Pancreas (tissue), 10 donors: ENCODE results near the gene PLPP1. TPM values are rescaled to one million over a fixed set of nuclear protein-coding genes. Genes with fewer than 3 reads are reported as not detected.

Source experiments
- ATAC-seq, 4 donors: fragments of 200-7000 bp; cut with Tn5 transposase; one replicate each; pipeline versions ENCODE4 v1.8.0 to v1.9.1; 2020; ENCODE audit warnings: mild to moderate bottlenecking in 4 of 4, moderate library complexity in 4 of 4
- DNase-seq, 6 donors: peaks; one replicate each; pipeline ENCODE4 v3.0.0-alpha.2; 2020
- FAIRE-seq: peaks from 2 replicates; lab custom pipeline; 2012; peaks lifted over from hg19 to GRCh38; lab: Jason Lieb, UNC
- H3K27ac ChIP-seq, 4 donors: fragments of 200-600 bp; sonication (generic); 1 replicate in 3 of 4; 2 replicates in 1 of 4; pipeline versions ENCODE4 v1.5.0 to v1.8.0; 2020
- H3K27me3 ChIP-seq, 4 donors: fragments of 200-600 bp; one replicate each; pipeline ENCODE4 v1.8.0; 2021
- H3K36me3 ChIP-seq, 3 donors: fragments of 200-600 bp; sonication (generic) in 1 of 3; one replicate each; pipeline versions ENCODE4 v1.5.0 to v1.8.0; 2020 to 2021
- H3K4me1 ChIP-seq, 3 donors: fragments of 200-600 bp; one replicate each; pipeline ENCODE4 v1.8.0; 2021
- H3K4me3 ChIP-seq, 4 donors: fragments of 200-600 bp; sonication (generic) in 2 of 4; one replicate each; pipeline versions ENCODE4 v1.5.0 to v1.8.0; 2020 to 2021
- H3K9me3 ChIP-seq, 4 donors: fragments of 200-600 bp; one replicate each; pipeline ENCODE4 v1.8.0; 2021
- WGBS, 2 donors: extraction: QIAGEN DNeasy Blood & Tissue Kit; methylation state at CpG; one replicate each; pipeline ENCODE4 v1.1.7; 2013; 5-methylcytosine and 5-hydroxymethylcytosine counted together
- intact Hi-C, 3 donors: fragments of 100-400 bp; cut with DNase I; formaldehyde crosslinking; loops; one replicate each; pipeline versions ENCODE4 v1.11.1 to v1.14.2; 2022
- polyA plus RNA-seq, 2 donors: library from polyadenylated mRNA; stranded (reverse); fragments of 200-250 nt; gene quantifications; one replicate each; pipeline ENCODE4 v1.2.3, GENCODE V29; 2013
- total RNA-seq, 6 donors: library from RNA; stranded (reverse); fragmentation: NEBNext Ultra II Directional in 4 of 6; extraction: Animal tissue kit (Norgen Biotek cat#: 25700) in 4 of 6; gene quantifications; one replicate each; pipeline versions ENCODE4 v1.2.1 to v1.2.4, GENCODE V29; 2021 to 2023
- TF ChIP-seq, protein P1 (sequence below), 4 donors: fragments of 200-600 bp; sonication (generic) in 3 of 4; IDR thresholded peaks; one replicate each; pipeline versions ENCODE4 v1.5.0 to v1.8.0; 2021; ENCODE audit warnings: antibody characterized with exemption in 4 of 4
- donor health status: healthy with polysubstance abuse.
- donor health status: DM: no; HTN: no; CAD: no; lungs with moderate emphysema.
- donor health status: DM: no; HTN: no; CAD: no.
- donor health status: control.
- donor health status: control.
- donor health status: Bipolar disorder and iron deficiency.
- donor health status: DM: yes; HTN: yes; CAD: no.
- donor health status: DM: no; HTN: no; CAD: no.
- donor health status: DM: no; HTN: no; CAD: no.
- donor health status: DM: yes; HTN: yes; CAD: no.

The PLPP1 gene
- total and polyA plus RNA-seq, 8 donors, result 11.5 to 34.9 (median 20.6) TPM

GRCh38 chr5:55432549-55432948, 102.2 kb downstream of the PLPP1 start:
- intact Hi-C loops, result no loop called here
- no peaks in the 10 kb centered on the region for H3K9me3 ChIP-seq
- DNase-seq (no peak), FAIRE-seq (no peak), ATAC-seq (no peak)
- H3K36me3 ChIP-seq, result peaks cover 0 to 4% (median 0%) of the 10 kb centered on the region in 3 donors
- TF ChIP-seq, protein P1, sequence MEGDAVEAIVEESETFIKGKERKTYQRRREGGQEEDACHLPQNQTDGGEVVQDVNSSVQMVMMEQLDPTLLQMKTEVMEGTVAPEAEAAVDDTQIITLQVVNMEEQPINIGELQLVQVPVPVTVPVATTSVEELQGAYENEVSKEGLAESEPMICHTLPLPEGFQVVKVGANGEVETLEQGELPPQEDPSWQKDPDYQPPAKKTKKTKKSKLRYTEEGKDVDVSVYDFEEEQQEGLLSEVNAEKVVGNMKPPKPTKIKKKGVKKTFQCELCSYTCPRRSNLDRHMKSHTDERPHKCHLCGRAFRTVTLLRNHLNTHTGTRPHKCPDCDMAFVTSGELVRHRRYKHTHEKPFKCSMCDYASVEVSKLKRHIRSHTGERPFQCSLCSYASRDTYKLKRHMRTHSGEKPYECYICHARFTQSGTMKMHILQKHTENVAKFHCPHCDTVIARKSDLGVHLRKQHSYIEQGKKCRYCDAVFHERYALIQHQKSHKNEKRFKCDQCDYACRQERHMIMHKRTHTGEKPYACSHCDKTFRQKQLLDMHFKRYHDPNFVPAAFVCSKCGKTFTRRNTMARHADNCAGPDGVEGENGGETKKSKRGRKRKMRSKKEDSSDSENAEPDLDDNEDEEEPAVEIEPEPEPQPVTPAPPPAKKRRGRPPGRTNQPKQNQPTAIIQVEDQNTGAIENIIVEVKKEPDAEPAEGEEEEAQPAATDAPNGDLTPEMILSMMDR (IDR thresholded peaks at IDR 0.05), result no peak
- 96 to 97% methylated on average over 4 of the region's 4 CpGs for WGBS, 2 donors
- H3K4me3 ChIP-seq, result no peak overlapping the region
- H3K4me1 ChIP-seq, result peaks cover 0 to 2% (median 2%) of the 10 kb centered on the region in 3 donors
- H3K27me3 ChIP-seq, result no peaks in the 10 kb centered on the region
- no peak overlapping the region for H3K27ac ChIP-seq

DNA sequence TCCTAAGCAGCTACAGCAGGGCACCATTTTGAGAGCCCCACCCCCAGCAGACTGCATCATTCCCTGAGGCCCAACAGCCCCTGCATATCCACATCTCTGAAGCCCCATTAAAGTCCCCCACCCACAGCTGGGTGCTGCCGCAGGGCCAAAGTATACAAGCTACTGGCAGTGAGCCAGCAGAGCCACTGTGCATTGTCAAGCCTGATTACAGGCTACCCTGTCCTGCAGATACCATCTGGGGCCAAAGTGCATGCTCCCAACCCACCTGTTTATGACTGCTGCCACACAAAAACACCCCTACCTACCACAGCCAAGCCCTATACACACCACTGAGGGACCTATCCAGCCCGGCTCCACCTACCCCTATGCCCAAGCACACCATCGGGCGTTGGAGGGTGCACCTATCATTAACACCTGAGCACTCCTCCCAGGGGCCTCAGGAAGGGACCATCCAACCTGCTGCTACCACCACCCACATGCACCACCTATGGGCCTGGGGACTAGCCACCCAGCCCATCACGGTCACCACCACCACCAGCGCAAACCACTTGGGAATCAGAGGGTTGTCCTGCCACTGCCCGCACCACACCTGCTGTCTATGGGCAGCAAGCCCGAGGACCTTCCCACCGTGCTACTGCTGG, 105.0 kb downstream of the PLPP1 start:
- Histone ChIP-seq H3K4me3 (no peak overlapping the region), H3K27ac (no peak overlapping the region), H3K9me3 (no peaks in the 10 kb centered on the region), H3K27me3 (no peaks in the 10 kb centered on the region), H3K36me3 (peaks cover 0 to 16% (median 0%) of the 10 kb centered on the region in 3 donors), H3K4me1 (peaks cover 0 to 7% (median 0%) of the 10 kb centered on the region in 3 donors)
- FAIRE-seq, result no peak
- TF ChIP-seq, protein P1 (IDR thresholded peaks at IDR 0.05), result no peak
- WGBS, 2 donors, result 86 to 90% methylated on average over 9 of the region's 9 CpGs
- peak in 4 of 6 donors; percentile 26 to 71 (median 28) for DNase-seq
- intact Hi-C loops, result no loop called here
- ATAC-seq, result peak in 3 of 4 donors; percentile 29 to 46 (median 41)

- no peak for DNase-seq
- 50% methylated on average over 2 of the region's 2 CpGs for WGBS, 2 donors
- peaks cover 0 to 7% (median 0%) of the 10 kb centered on the region in 3 donors for H3K4me1 ChIP-seq
- peak in 1 of 4 donors; percentile 12 for ATAC-seq
- peaks cover 0 to 22% (median 0%) of the 10 kb centered on the region in 3 donors for H3K36me3 ChIP-seq
- no peak for FAIRE-seq
- no peaks in the 10 kb centered on the region for H3K27me3 ChIP-seq
- H3K4me3 ChIP-seq, result no peak overlapping the region
- no peak overlapping the region for H3K27ac ChIP-seq
- intact Hi-C loops, result no loop called here
- TF ChIP-seq, protein P1 (IDR thresholded peaks at IDR 0.05), result no peak
- H3K9me3 ChIP-seq, result no peaks in the 10 kb centered on the region
Measured at GRCh38 chr5:55429221-55429612, 105.5 kb downstream of the PLPP1 start.

- WGBS, 2 donors, result 90 to 94% methylated on average over 1 of the region's 1 CpG
- intact Hi-C loops, result no loop called here
- no peak overlapping the region for H3K4me3 ChIP-seq
- DNase-seq (peak in 4 of 6 donors; percentile 30 to 60 (median 43)), ATAC-seq (peak; percentile 77 to 83 (median 80)), FAIRE-seq (no peak)
- TF ChIP-seq, protein P1 (IDR thresholded peaks at IDR 0.05), result no peak
- H3K9me3 ChIP-seq, result no peaks in the 10 kb centered on the region
- no peak overlapping the region for H3K27ac ChIP-seq
- peaks cover 0 to 7% (median 0%) of the 10 kb centered on the region in 3 donors for H3K4me1 ChIP-seq
- no peaks in the 10 kb centered on the region for H3K27me3 ChIP-seq
- peaks cover 0 to 39% (median 15%) of the 10 kb centered on the region in 3 donors for H3K36me3 ChIP-seq
Measured at GRCh38 chr5:55427157-55427556, 107.6 kb downstream of the PLPP1 start.

- WGBS, 2 donors, result 95 to 96% methylated on average over 4 of the region's 4 CpGs
- Histone ChIP-seq H3K4me3 (no peak overlapping the region), H3K27me3 (no peaks in the 10 kb centered on the region), H3K27ac (no peak overlapping the region), H3K9me3 (no peaks in the 10 kb centered on the region), H3K36me3 (peaks cover 0 to 39% (median 15%) of the 10 kb centered on the region in 3 donors), H3K4me1 (peaks cover 0 to 7% (median 0%) of the 10 kb centered on the region in 3 donors)
- ATAC-seq, result no peak
- no peak for DNase-seq
- TF ChIP-seq, protein P1 (IDR thresholded peaks at IDR 0.05), result no peak
- FAIRE-seq, result no peak
- intact Hi-C loops, result no loop called here
Measured at GRCh38 chr5:55426455-55426854, 108.3 kb downstream of the PLPP1 start.
